ENCODE results near the gene BNC2. TPM values are rescaled to one million over a fixed set of nuclear protein-coding genes. Genes with fewer than 3 reads are reported as not detected.

Gene BNC2
- total RNA-seq, 1 experiment from 2014 or later, result 2.9 TPM

- TF ChIP-seq CTCF (conservative IDR thresholded peaks at IDR 0.05) (no peak), EZH2 (IDR thresholded peaks at IDR 0.05; ENCODE audit: low read depth) (no peak)
- Histone ChIP-seq H3K9me3 (ENCODE audit: insufficient read depth, low read depth) (no peaks in the 10 kb centered on the region), H2AFZ (no peak overlapping the region), H3K27me3 (ENCODE audit: insufficient read depth, low read depth) (no peaks in the 10 kb centered on the region), H3K27ac (no peak overlapping the region), H3K4me1 (replicated peaks; ENCODE audit: insufficient read depth) (0 out of 2 replicates have a peak, but pooled peaks cover 8% of the 10 kb centered on the region), H3K9me2 (ENCODE audit: insufficient read depth) (no peaks in the 10 kb centered on the region), H3K4me3 (no peak overlapping the region), H3K4me2 (no peak overlapping the region), H3K79me2 (ENCODE audit: low read depth) (no peaks in the 10 kb centered on the region), H3K36me3 (ENCODE audit: low read depth) (no peaks in the 10 kb centered on the region), H4K20me1 (ENCODE audit: insufficient read depth) (no peaks in the 10 kb centered on the region), H3F3A (ENCODE audit: insufficient read depth, low read depth) (no peaks in the 10 kb centered on the region)
- intact Hi-C loops (cut with micrococcal nuclease; ENCODE audit: unreplicated experiment), result no loop called here
- no TSS peak for BruUV-seq (replicated peaks)
- POLR2A ChIA-PET (ENCODE audit: unreplicated experiment), result no interaction called here
- CTCF ChIA-PET, result no interaction called here
- no peak for DNase-seq
Observed at GRCh38 chr9:16555802-16556201, 314.7 kb downstream of the BNC2 start.

GRCh38 chr9:16553869-16554540 lies 316.5 kb downstream of the BNC2 start:
- H2AFZ ChIP-seq, result no peak overlapping the region
- H3K27me3 ChIP-seq (ENCODE audit: insufficient read depth, low read depth), result no peaks in the 10 kb centered on the region
- no TSS peak for BruUV-seq (replicated peaks)
- 0 out of 2 replicates have a peak, but pooled peaks cover 8% of the 10 kb centered on the region for H3K4me1 ChIP-seq (replicated peaks; ENCODE audit: insufficient read depth)
- no peak for TF ChIP-seq CTCF (conservative IDR thresholded peaks at IDR 0.05)
- TF ChIP-seq EZH2 (IDR thresholded peaks at IDR 0.05; ENCODE audit: low read depth), result no peak
- no peaks in the 10 kb centered on the region for H4K20me1 ChIP-seq (ENCODE audit: insufficient read depth)
- DNase-seq, result no peak
- ChIA-PET CTCF (no interaction called here), POLR2A (ENCODE audit: unreplicated experiment) (no interaction called here)
- H3K4me3 ChIP-seq, result no peak overlapping the region
- H3K9me3 ChIP-seq (ENCODE audit: insufficient read depth, low read depth), result no peaks in the 10 kb centered on the region
- no peaks in the 10 kb centered on the region for H3K79me2 ChIP-seq (ENCODE audit: low read depth)
- H3F3A ChIP-seq (ENCODE audit: insufficient read depth, low read depth), result no peaks in the 10 kb centered on the region
- H3K4me2 ChIP-seq, result no peak overlapping the region
- H3K36me3 ChIP-seq (ENCODE audit: low read depth), result no peaks in the 10 kb centered on the region
- no peaks in the 10 kb centered on the region for H3K9me2 ChIP-seq (ENCODE audit: insufficient read depth)
- H3K27ac ChIP-seq, result no peak overlapping the region
- intact Hi-C loops (cut with micrococcal nuclease; ENCODE audit: unreplicated experiment), result no loop called here

- H3K79me2 ChIP-seq (ENCODE audit: low read depth), result no peaks in the 10 kb centered on the region
- no peaks in the 10 kb centered on the region for H3K9me2 ChIP-seq (ENCODE audit: insufficient read depth)
- 0 out of 2 replicates have a peak, but pooled peaks cover 8% of the 10 kb centered on the region for H3K4me1 ChIP-seq (replicated peaks; ENCODE audit: insufficient read depth)
- H3K4me2 ChIP-seq, result no peak overlapping the region
- H3K27me3 ChIP-seq (ENCODE audit: insufficient read depth, low read depth), result no peaks in the 10 kb centered on the region
- ChIA-PET CTCF (no interaction called here), POLR2A (ENCODE audit: unreplicated experiment) (no interaction called here)
- H3K9me3 ChIP-seq (ENCODE audit: insufficient read depth, low read depth), result no peaks in the 10 kb centered on the region
- H4K20me1 ChIP-seq (ENCODE audit: insufficient read depth), result no peaks in the 10 kb centered on the region
- no peak overlapping the region for H3K27ac ChIP-seq
- no TSS peak for BruUV-seq (replicated peaks)
- intact Hi-C loops (cut with micrococcal nuclease; ENCODE audit: unreplicated experiment), result no loop called here
- no peak overlapping the region for H2AFZ ChIP-seq
- no peaks in the 10 kb centered on the region for H3F3A ChIP-seq (ENCODE audit: insufficient read depth, low read depth)
- TF ChIP-seq CTCF (conservative IDR thresholded peaks at IDR 0.05) (no peak), EZH2 (IDR thresholded peaks at IDR 0.05; ENCODE audit: low read depth) (no peak)
- DNase-seq, result no peak
- H3K36me3 ChIP-seq (ENCODE audit: low read depth), result no peaks in the 10 kb centered on the region
- H3K4me3 ChIP-seq, result no peak overlapping the region
Observed at GRCh38 chr9:16552252-16552651, 318.2 kb downstream of the BNC2 start.

All from PC-9 (cell line).